Neural cell (in vitro differentiated cells): ENCODE results near the gene FAM83C.

ENCODE experiments used
- EP300 ChIP-seq: fragments of 450-650 bp; conservative IDR thresholded peaks from 2 replicates; pipeline ENCODE4 v1.6.1; 2014; ENCODE audit warnings: antibody characterized with exemption, mild to moderate bottlenecking, moderate library complexity; ENCODE audit not compliant: poor library complexity, severe bottlenecking
- TF ChIP-seq, protein P1 (sequence below): fragments of 450-650 bp; IDR thresholded peaks from 2 replicates; pipeline ENCODE4 v1.5.1; 2014; ENCODE audit warnings: antibody characterized with exemption, mild to moderate bottlenecking, moderate library complexity; ENCODE audit not compliant: poor library complexity, severe bottlenecking

DNA sequence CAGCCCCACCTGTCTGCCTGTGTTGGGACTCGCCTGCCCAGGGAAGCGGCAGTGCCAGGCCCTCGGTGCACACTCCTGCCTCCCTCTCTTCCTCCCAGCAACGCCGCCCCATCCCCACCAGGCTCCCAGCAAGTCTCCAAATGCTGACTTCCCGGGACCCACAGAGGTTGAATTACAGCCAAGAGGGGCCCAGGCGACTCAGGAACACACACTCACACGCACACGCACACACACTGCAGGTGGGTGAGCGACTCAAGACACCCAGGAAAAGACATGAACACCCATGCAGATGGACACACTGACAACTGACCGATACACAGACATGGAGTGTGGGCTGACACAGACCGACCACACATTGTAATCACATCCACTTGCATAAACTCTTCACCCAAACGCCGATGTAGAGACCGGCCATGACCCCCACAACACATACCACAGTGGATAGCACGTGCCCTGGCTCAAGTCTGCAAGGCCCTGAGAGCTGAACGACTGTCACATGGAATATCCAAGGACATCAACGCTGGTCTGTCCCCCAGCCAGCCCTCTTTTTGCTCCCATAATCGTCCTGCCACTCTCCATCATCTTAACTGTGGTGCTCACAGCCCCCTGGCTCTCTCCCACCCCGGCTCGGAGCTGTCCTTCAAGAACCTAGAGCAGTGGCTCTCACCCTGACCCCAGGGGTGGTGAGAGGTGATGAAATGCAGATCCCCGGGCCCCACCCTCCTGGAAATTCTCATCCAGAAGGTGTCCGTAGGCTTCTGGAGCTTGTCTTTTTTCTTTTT lies 470 bp upstream of the FAM83C start:
- no peak for TF ChIP-seq EP300
- TF ChIP-seq, protein P1, sequence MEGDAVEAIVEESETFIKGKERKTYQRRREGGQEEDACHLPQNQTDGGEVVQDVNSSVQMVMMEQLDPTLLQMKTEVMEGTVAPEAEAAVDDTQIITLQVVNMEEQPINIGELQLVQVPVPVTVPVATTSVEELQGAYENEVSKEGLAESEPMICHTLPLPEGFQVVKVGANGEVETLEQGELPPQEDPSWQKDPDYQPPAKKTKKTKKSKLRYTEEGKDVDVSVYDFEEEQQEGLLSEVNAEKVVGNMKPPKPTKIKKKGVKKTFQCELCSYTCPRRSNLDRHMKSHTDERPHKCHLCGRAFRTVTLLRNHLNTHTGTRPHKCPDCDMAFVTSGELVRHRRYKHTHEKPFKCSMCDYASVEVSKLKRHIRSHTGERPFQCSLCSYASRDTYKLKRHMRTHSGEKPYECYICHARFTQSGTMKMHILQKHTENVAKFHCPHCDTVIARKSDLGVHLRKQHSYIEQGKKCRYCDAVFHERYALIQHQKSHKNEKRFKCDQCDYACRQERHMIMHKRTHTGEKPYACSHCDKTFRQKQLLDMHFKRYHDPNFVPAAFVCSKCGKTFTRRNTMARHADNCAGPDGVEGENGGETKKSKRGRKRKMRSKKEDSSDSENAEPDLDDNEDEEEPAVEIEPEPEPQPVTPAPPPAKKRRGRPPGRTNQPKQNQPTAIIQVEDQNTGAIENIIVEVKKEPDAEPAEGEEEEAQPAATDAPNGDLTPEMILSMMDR = no peak
